GM12878 (cell line): ENCODE data around the gene IRX4. TPM values are rescaled to one million over a fixed set of nuclear protein-coding genes. Genes with fewer than 3 reads are reported as not detected.

ENCODE experiments used
- ATAC-seq: fragments of 200-7000 bp; cut with Tn5 transposase; 3 replicates; pipeline ENCODE4 v1.9.1; 2020; ENCODE audit warnings: mild to moderate bottlenecking, moderate library complexity
- BruUV-seq: library from RNA; stranded (reverse); fragments of 400-500 nt; replicated peaks from 2 replicates; lab custom pipeline; 2021; lab: Mats Ljungman, UMichigan
- CTCF ChIA-PET: fragments of 300-600 bp; sonication (Branson Sonifier 250); formaldehyde crosslinking; extraction: SDS; loops from one replicate; lab custom pipeline; 2021; ENCODE audit warnings: inconsistent platforms; lab: Yijun Ruan, JAX
- POLR2A ChIA-PET: fragments of 350-600 bp; formaldehyde crosslinking; extraction: SDS; loops from one replicate; lab custom pipeline; 2021; ENCODE audit warnings: inconsistent platforms; lab: Charles Lee
- RAD21 ChIA-PET: fragments of 300-600 bp; sonication (Branson Sonifier 250); formaldehyde crosslinking; loops from one replicate; lab custom pipeline; 2023; ENCODE audit warnings: antibody characterized with exemption; ENCODE audit not compliant: unreplicated experiment; lab: Charles Lee
- SMC1A ChIA-PET: fragments of 300-600 bp; sonication (Branson Sonifier 250); formaldehyde crosslinking; loops from one replicate; lab custom pipeline; 2023; ENCODE audit not compliant: unreplicated experiment, uncharacterized antibody; lab: Charles Lee
- DNase-seq: peaks from one replicate; pipeline ENCODE4 v3.0.0-alpha.2; 2011; ENCODE audit warnings: low read depth, low spot score
- FAIRE-seq: peaks from 3 replicates; lab custom pipeline; 2011; peaks lifted over from hg19 to GRCh38; lab: Jason Lieb, UNC
- H2AFZ ChIP-seq: 2 replicates; pipeline ENCODE4 v1.6.0; 2011; ENCODE audit warnings: low read depth, low read length, control low read depth; ENCODE audit not compliant: control insufficient read depth
- H3K27ac ChIP-seq: 2 replicates; pipeline ENCODE4 v1.5.1; 2011; ENCODE audit warnings: control low read depth; ENCODE audit not compliant: control insufficient read depth, insufficient read depth
- H3K27me3 ChIP-seq, 2 experiments: replicated peaks in 1 of 2; 2 replicates each; pipeline versions ENCODE4 v1.6.0 to v1.6.1; 2011; ENCODE audit warnings: low read length in 1 of 2; ENCODE audit not compliant: control insufficient read depth in 2 of 2, insufficient read depth in 2 of 2
- H3K36me3 ChIP-seq, 2 experiments: 2 replicates each; pipeline ENCODE4 v1.5.1; 2011; ENCODE audit warnings: low read length in 1 of 2; ENCODE audit not compliant: control insufficient read depth in 2 of 2, insufficient read depth in 2 of 2
- H3K4me1 ChIP-seq: 2 replicates; pipeline ENCODE4 v1.6.1; 2011; ENCODE audit warnings: mild to moderate bottlenecking, low read length, moderate library complexity, mixed read lengths; ENCODE audit not compliant: control insufficient read depth, insufficient read depth
- H3K4me2 ChIP-seq: 2 replicates; pipeline ENCODE4 v1.6.0; 2011; ENCODE audit warnings: control low read depth; ENCODE audit not compliant: control insufficient read depth, insufficient read depth
- H3K4me3 ChIP-seq: fragments of 200-600 bp; sonication (generic); 2 replicates; pipeline ENCODE4 v1.5.1; 2016
- H3K79me2 ChIP-seq: 2 replicates; pipeline ENCODE4 v1.6.0; 2011; ENCODE audit warnings: low read length; ENCODE audit not compliant: control insufficient read depth, insufficient read depth
- H3K9ac ChIP-seq: 2 replicates; pipeline ENCODE4 v1.8.0; 2011; ENCODE audit warnings: low read length, control low read depth, mixed read lengths; ENCODE audit not compliant: control insufficient read depth, insufficient read depth
- H3K9me3 ChIP-seq: replicated peaks from 3 replicates; pipeline ENCODE4 v1.5.1; 2011; ENCODE audit warnings: mild to moderate bottlenecking, low read length; ENCODE audit not compliant: control insufficient read depth, insufficient read depth
- H4K20me1 ChIP-seq: 2 replicates; pipeline ENCODE4 v1.6.0; 2011; ENCODE audit not compliant: control insufficient read depth, insufficient read depth
- BCLAF1 ChIP-seq: fragments of 450-650 bp; IDR thresholded peaks from 2 replicates; pipeline ENCODE4 v1.6.1; 2017; ENCODE audit warnings: antibody characterized with exemption, mild to moderate bottlenecking, moderate library complexity
- CBX5 ChIP-seq: sonication (generic); IDR thresholded peaks from 2 replicates; pipeline ENCODE4 v1.6.1; 2016; ENCODE audit warnings: low read depth, moderate library complexity, mild to moderate bottlenecking, inconsistent platforms
- CHD1 ChIP-seq: IDR thresholded peaks from 2 replicates; pipeline ENCODE4 v1.6.1; 2012; ENCODE audit warnings: low read depth, low read length, improper control_type of control experiment
- MLLT1 ChIP-seq: fragments of 450-650 bp; IDR thresholded peaks from 2 replicates; pipeline ENCODE4 v1.6.1; 2016; ENCODE audit warnings: mild to moderate bottlenecking
- MTA3 ChIP-seq: IDR thresholded peaks from 2 replicates; pipeline ENCODE4 v1.6.1; 2012; ENCODE audit warnings: low read length, inconsistent platforms, borderline replicate concordance
- NFIC ChIP-seq: IDR thresholded peaks from 2 replicates; pipeline ENCODE4 v1.6.1; 2012; ENCODE audit warnings: low read depth, mild to moderate bottlenecking, inconsistent platforms, low read length, moderate library complexity
- NRF1 ChIP-seq: conservative IDR thresholded peaks from 2 replicates; pipeline ENCODE4 v1.6.1; 2011; ENCODE audit warnings: mild to moderate bottlenecking, low read depth, low read length, improper control_type of control experiment
- TARDBP ChIP-seq: IDR thresholded peaks from 2 replicates; pipeline ENCODE4 v1.6.1; 2016; ENCODE audit warnings: borderline replicate concordance
- ZNF384 ChIP-seq: IDR thresholded peaks from 2 replicates; pipeline ENCODE4 v1.6.1; 2012; ENCODE audit warnings: low read depth, mild to moderate bottlenecking, low read length, improper control_type of control experiment, borderline replicate concordance
- ZZZ3 ChIP-seq: IDR thresholded peaks from 2 replicates; pipeline ENCODE4 v1.6.1; 2011; ENCODE audit warnings: low read depth; ENCODE audit not compliant: control insufficient read depth, insufficient read length
- WGBS: methylation state at CpG from one replicate; pipeline ENCODE4 v1.1.6; 2016; ENCODE audit warnings: low lambda C conversion rate; ENCODE audit not compliant: insufficient replicate concordance, insufficient coverage; ENCODE audit errors: missing lambda C conversion rate; 5-methylcytosine and 5-hydroxymethylcytosine counted together
- in situ Hi-C: fragments of 300-500 bp; cut with MboI; formaldehyde crosslinking; loops from 9 replicates; pipeline ENCODE4 v1.14.3; 2018; ENCODE audit warnings: mixed read lengths
- intact Hi-C: fragments of 100-400 bp; cut with micrococcal nuclease; formaldehyde crosslinking; loops from one replicate; pipeline ENCODE4 v1.14.2; 2022; ENCODE audit not compliant: unreplicated experiment
- polyA plus RNA-seq, 11 experiments: library from polyadenylated mRNA; depleted of rRNA in 4 of 11; unstranded in 6 of 11; stranded (reverse) in 5 of 11; fragments of >200 nt; fragmentation: Nextera tagmentation in 4 of 11; fragmentation: Illumina TruSeq in 1 of 11; extraction: Ambion mirVana in 4 of 11; extraction: Trizol in 1 of 11; gene quantifications; 1 replicate in 1 of 11; 2 replicates in 10 of 11; pipeline versions ENCODE4 v1.2.1 to v1.2.3, GENCODE V29; 2011 to 2016; ENCODE audit warnings: inconsistent platforms in 2 of 11, missing spikeins in 2 of 11, low read depth in 1 of 11
- total RNA-seq, 4 experiments: library from RNA; depleted of rRNA in 3 of 4; stranded (reverse); fragments of >200 nt in 3 of 4; fragmentation: Illumina TruSeq in 1 of 4; extraction: Trizol in 1 of 4; gene quantifications; 2 replicates each; pipeline versions ENCODE4 v1.2.1 to v1.2.3, GENCODE V29; 2013 to 2021
- TF ChIP-seq, protein P1 (sequence below): IDR thresholded peaks from 2 replicates; pipeline ENCODE4 v1.6.1; 2011; ENCODE audit warnings: borderline replicate concordance, low read depth, mild to moderate bottlenecking, moderate library complexity, mixed read lengths, low read length; ENCODE audit not compliant: insufficient read depth; ENCODE audit errors: extremely low read length

IRX4 gene
- total and polyA plus RNA-seq, 10 of the 15 experiments (the other 5 are each of a cell fraction or from before 2014, with no cell fraction given): not detected

DNA sequence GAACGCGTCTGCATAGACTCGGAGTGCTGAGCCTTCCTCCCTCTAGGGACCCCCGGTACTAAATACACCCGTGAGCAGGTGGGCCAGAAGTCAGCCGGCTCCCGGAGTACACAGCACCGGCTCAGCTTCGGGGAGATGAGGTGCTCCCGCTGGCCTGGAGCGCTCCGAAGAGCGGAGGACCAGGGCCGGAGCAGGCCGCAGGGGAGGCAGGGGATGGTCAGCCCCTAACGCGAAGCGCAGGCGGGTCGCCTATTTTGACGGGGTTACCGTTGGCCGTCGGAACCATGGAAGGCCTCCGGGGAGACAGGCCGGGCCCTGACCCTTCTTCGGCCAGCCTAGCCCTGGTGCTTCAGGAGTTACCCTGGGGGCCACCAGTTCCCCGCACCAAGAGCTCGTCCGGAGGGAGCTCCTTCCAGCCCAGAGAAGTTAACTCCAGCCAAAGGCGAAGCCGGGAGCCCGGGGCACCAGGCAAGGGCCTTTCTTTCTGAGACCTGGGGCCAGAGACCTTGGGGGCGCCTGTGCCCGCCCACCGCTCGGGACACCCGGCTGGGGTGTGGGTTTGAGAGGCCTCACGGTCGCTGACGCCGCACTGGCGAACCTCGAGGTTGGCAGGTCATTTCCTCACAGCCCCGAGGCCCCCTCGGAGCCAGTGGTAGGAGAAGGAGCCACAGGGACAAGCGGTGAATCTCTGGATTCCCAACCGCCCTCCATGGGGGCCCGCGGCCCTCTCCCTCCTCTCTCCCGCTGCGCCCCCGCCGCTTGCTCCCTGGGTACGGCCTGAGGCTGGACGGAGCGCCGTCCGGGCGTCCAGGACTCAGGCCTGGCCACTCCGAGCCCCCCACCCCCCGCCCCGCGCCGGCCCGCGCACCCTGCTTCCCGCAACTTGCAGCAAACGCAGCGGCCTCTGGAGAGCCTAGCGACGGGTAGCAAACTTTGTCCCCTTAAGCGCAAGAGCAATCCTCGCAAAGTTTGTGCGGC is 3.4 kb upstream of the IRX4 start:
- ChIA-PET CTCF (no interaction called here), SMC1A (no interaction called here), RAD21 (no interaction called here), POLR2A (no interaction called here)
- no peak overlapping the region for H3K4me3 ChIP-seq
- H4K20me1 ChIP-seq: no peaks in the 10 kb centered on the region
- no peak overlapping the region for H2AFZ ChIP-seq
- no peaks in the 10 kb centered on the region for H3K36me3 ChIP-seq
- TF ChIP-seq ZZZ3: no peak
- TF ChIP-seq ZNF384: no peak
- H3K4me1 ChIP-seq: no peaks in the 10 kb centered on the region
- in situ Hi-C loops: no loop called here
- no peaks in the 10 kb centered on the region; the same call in 2 of the 3 replicates for H3K9me3 ChIP-seq
- no peak overlapping the region for H3K27ac ChIP-seq
- WGBS: 35% methylated on average over 53 of the region's 75 CpGs
- ATAC-seq (no peak), DNase-seq (no peak), FAIRE-seq (no peak)
- intact Hi-C loops: no loop called here
- no peak overlapping the region for H3K4me2 ChIP-seq
- H3K27me3 ChIP-seq: peaks cover 6 to 8% of the 10 kb centered on the region in 2 experiments; a peak in 3 of 4 replicates
- no peaks in the 10 kb centered on the region for H3K79me2 ChIP-seq
- H3K9ac ChIP-seq: no peak overlapping the region
- BruUV-seq: no TSS peak

DNA sequence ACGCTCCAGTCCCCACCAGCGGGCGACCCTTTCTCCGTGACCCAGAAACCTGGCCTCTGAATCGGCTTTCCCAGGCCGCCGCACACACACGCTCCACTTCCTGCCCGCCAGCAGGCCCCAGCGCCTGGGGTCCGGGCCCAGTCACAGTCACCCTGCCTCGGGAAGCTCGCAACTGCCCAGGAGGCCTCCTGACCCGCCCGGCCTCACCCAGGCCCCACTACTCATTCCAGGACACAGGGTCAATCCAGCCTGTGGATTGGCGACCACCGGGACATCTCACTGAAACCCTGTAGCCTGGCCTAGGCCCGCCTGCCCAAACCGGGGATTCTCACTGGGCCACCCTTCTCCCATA is 2.7 kb upstream of the IRX4 start:
- Histone ChIP-seq H3K4me1 (no peaks in the 10 kb centered on the region), H3K4me3 (no peak overlapping the region), H3K9ac (no peak overlapping the region), H2AFZ (no peak overlapping the region), H3K27me3 (peaks cover 6 to 8% of the 10 kb centered on the region in 2 experiments; a peak in 3 of 4 replicates), H3K27ac (no peak overlapping the region), H3K9me3 (no peaks in the 10 kb centered on the region; the same call in 2 of the 3 replicates), H3K79me2 (no peaks in the 10 kb centered on the region), H3K36me3 (no peaks in the 10 kb centered on the region), H4K20me1 (no peaks in the 10 kb centered on the region), H3K4me2 (no peak overlapping the region)
- no peak for DNase-seq
- no peak for ATAC-seq
- in situ Hi-C loops: no loop called here
- 1% methylated on average over 19 of the region's 19 CpGs for WGBS
- FAIRE-seq: no peak
- BruUV-seq: no TSS peak
- SMC1A ChIA-PET: no interaction called here
- POLR2A ChIA-PET: no interaction called here
- intact Hi-C loops: no loop called here
- CTCF ChIA-PET: no interaction called here
- RAD21 ChIA-PET: no interaction called here
- TF ChIP-seq CHD1: no peak
- TF ChIP-seq BCLAF1: no peak
- TF ChIP-seq MTA3: no peak
- TF ChIP-seq CBX5: no peak
- TF ChIP-seq MLLT1: no peak
- TF ChIP-seq, protein P1, sequence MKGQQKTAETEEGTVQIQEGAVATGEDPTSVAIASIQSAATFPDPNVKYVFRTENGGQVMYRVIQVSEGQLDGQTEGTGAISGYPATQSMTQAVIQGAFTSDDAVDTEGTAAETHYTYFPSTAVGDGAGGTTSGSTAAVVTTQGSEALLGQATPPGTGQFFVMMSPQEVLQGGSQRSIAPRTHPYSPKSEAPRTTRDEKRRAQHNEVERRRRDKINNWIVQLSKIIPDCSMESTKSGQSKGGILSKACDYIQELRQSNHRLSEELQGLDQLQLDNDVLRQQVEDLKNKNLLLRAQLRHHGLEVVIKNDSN: no peak
- no peak for TF ChIP-seq NFIC
- no peak for TF ChIP-seq NRF1
- TF ChIP-seq TARDBP: no peak
